ENCODE data around the gene PPM1N.

PPM1N gene

DNA sequence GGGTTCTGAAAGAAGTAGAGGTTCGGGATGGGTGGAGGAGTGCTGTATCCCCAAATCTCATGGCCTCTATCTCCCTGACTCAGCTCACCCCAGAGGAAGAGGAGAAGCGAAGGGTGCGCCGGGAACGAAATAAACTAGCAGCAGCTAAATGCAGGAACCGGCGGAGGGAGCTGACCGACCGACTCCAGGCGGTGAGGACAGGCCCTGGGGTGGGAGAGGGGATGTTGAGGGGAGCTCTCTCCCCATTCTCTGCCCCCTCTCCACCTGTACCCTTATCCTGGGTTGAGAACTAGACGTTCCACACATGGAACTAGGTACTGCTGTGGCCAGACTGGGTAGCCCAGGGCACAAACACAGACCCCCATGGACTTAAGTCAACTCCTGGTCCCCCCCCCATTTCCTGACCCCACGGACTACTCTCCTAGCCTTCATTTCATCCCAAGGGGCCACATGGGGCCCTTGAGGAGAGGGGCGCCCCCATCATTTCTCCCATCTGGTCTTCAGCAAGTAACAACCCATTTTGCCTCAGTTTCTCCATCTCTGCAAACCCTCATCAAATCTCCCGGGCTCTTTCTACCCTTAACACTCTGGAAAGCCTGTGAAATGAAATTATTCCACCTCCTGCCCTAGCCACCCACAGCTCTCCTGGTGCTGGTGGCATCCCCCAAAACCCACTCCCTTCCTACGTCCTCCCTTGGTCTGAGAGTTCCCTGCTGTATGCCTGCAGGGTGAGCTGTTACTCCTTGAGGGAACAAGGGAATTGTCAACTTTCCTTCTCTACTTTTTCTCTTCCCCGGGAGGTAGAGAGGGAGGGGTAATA lies 26.9 kb upstream of the PPM1N start:
- no peak for DNase-seq

DNA sequence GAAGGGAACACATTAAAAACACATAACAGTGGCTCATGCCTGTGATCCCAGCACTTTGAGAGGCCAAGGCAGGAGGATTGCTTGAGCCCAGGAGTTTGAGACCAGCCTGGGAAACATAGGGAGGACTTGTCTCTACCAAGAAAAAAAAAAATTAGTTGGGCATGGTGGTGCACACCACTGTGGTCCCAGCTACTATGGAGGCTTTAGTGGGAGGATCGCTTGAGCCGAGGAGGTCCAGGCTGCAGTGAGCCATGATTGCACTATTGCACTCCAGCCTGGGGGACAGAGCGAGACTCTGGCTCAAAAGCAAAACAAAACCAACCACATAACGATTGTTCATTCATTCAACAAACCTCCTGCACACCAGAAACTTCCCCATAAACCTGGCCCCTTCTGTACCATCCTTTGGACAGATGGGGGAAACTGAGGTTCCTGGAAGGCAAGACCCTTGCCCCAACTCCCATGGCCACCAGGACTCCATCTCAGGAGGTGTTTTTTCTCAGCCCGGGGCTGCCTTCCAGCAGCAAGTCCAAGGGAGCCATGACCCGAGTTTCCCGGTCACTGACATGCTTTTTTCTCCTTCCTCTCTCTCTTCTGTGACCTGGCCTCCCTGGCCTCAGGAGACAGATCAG lies 26.2 kb upstream of the PPM1N start:
- DNase-seq, result no peak

DNA sequence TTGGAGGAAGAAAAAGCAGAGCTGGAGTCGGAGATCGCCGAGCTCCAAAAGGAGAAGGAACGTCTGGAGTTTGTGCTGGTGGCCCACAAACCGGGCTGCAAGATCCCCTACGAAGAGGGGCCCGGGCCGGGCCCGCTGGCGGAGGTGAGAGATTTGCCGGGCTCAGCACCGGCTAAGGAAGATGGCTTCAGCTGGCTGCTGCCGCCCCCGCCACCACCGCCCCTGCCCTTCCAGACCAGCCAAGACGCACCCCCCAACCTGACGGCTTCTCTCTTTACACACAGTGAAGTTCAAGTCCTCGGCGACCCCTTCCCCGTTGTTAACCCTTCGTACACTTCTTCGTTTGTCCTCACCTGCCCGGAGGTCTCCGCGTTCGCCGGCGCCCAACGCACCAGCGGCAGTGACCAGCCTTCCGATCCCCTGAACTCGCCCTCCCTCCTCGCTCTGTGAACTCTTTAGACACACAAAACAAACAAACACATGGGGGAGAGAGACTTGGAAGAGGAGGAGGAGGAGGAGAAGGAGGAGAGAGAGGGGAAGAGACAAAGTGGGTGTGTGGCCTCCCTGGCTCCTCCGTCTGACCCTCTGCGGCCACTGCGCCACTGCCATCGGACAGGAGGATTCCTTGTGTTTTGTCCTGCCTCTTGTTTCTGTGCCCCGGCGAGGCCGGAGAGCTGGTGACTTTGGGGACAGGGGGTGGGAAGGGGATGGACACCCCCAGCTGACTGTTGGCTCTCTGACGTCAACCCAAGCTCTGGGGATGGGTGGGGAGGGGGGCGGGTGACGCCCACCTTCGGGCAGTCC lies 25.5 kb upstream of the PPM1N start:
- DNase-seq, result peak; percentile 42

DNA sequence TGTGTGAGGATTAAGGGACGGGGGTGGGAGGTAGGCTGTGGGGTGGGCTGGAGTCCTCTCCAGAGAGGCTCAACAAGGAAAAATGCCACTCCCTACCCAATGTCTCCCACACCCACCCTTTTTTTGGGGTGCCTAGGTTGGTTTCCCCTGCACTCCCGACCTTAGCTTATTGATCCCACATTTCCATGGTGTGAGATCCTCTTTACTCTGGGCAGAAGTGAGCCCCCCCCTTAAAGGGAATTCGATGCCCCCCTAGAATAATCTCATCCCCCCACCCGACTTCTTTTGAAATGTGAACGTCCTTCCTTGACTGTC lies 24.9 kb upstream of the PPM1N start:
- no peak for DNase-seq

DNA sequence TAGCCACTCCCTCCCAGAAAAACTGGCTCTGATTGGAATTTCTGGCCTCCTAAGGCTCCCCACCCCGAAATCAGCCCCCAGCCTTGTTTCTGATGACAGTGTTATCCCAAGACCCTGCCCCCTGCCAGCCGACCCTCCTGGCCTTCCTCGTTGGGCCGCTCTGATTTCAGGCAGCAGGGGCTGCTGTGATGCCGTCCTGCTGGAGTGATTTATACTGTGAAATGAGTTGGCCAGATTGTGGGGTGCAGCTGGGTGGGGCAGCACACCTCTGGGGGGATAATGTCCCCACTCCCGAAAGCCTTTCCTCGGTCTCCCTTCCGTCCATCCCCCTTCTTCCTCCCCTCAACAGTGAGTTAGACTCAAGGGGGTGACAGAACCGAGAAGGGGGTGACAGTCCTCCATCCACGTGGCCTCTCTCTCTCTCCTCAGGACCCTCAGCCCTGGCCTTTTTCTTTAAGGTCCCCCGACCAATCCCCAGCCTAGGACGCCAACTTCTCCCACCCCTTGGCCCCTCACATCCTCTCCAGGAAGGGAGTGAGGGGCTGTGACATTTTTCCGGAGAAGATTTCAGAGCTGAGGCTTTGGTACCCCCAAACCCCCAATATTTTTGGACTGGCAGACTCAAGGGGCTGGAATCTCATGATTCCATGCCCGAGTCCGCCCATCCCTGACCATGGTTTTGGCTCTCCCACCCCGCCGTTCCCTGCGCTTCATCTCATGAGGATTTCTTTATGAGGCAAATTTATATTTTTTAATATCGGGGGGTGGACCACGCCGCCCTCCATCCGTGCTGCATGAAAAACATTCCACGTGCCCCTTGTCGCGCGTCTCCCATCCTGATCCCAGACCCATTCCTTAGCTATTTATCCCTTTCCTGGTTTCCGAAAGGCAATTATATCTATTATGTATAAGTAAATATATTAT lies 24.3 kb upstream of the PPM1N start:
- DNase-seq, result no peak

DNA sequence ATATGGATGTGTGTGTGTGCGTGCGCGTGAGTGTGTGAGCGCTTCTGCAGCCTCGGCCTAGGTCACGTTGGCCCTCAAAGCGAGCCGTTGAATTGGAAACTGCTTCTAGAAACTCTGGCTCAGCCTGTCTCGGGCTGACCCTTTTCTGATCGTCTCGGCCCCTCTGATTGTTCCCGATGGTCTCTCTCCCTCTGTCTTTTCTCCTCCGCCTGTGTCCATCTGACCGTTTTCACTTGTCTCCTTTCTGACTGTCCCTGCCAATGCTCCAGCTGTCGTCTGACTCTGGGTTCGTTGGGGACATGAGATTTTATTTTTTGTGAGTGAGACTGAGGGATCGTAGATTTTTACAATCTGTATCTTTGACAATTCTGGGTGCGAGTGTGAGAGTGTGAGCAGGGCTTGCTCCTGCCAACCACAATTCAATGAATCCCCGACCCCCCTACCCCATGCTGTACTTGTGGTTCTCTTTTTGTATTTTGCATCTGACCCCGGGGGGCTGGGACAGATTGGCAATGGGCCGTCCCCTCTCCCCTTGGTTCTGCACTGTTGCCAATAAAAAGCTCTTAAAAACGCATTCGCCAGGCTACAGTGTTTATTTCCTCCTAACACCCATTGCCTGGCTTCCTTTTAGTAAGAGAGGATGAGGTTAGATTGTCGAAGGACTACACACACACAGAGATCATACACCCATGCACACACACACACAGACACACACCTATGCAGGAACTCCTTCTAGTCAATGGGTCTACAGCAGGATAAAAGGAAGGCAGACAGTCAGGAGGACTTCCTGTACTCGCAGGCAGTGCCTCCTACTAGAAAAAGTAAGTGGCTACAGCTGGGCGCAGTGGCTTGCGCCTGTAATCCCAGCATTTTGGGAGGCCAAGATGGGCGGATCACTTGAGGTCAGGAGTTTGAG lies 23.4 kb upstream of the PPM1N start:
- DNase-seq, result no peak

DNA sequence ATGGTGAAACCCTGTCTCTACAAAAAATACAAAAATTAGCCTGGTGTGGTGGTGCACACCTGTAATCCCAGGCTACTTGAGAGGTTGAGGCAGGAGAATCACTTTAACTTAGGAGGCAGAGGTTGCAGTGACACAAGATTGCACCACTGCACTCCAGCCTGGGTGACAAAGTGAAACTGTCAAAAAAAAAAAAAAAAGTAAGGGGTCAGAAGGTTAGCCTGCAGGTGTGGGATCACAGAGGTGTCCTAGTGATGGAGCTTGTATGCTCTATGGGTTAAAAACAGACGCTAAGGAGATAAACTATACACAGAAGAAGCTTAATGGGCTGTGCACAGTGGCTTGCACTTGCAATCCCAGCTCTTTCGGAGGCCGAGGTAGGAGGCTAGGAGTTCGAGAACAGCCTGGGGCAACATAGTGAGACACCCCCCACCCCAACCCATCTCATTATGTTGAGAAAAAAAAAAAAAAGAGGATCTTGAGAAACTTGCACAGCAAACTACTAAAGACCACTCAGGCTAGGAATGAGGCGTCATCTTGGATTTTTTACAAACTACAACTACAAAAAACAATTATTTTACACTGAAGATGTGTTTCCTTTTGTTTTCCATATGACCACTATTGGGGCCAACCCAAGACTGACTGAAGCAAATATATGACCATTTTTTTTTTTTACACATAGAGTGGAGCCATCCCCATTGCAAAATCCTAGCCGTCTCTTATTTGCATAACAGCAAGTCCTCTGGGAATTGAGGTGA lies 22.5 kb upstream of the PPM1N start:
- DNase-seq, result no peak

DNA sequence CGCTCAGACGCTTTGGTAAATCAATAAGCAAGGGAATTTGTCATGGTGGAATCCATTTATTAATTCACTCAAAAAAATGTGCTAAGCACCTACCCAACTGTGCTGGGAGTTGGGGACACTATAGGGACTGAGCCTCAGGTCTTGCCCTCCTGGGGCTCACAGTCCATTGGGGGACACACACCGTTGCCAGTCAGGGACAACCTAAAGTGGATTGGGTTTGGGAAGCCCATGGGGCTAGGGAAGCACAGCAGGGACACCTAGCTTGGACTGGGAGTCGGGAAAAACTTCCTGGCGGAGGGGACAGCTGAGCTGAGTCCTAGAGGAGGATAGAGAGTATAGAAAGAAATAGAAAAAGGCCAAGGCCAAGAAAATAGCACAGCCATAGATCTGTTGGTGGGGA lies 21.9 kb upstream of the PPM1N start:
- no peak for DNase-seq

DNA sequence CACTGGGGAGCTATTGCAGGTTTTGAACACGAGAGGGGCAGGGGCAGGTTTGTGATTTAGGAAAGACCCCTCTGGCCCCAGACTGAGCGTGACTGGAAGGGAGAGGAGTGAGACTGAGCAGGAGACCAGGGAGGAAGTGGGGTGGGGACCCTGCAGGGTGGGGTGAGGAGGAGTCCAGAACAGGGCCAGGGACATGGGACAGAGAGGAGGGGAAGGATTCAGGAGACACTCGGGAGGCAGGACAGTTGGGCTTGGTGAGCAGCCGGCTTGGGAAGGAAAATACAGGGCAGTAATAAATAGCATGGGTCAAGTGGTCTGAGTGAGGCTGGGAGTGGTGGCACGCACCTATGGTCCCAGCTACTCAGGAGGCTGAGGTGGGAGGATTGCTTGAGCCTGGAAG lies 21.1 kb upstream of the PPM1N start:
- DNase-seq, result no peak

DNA sequence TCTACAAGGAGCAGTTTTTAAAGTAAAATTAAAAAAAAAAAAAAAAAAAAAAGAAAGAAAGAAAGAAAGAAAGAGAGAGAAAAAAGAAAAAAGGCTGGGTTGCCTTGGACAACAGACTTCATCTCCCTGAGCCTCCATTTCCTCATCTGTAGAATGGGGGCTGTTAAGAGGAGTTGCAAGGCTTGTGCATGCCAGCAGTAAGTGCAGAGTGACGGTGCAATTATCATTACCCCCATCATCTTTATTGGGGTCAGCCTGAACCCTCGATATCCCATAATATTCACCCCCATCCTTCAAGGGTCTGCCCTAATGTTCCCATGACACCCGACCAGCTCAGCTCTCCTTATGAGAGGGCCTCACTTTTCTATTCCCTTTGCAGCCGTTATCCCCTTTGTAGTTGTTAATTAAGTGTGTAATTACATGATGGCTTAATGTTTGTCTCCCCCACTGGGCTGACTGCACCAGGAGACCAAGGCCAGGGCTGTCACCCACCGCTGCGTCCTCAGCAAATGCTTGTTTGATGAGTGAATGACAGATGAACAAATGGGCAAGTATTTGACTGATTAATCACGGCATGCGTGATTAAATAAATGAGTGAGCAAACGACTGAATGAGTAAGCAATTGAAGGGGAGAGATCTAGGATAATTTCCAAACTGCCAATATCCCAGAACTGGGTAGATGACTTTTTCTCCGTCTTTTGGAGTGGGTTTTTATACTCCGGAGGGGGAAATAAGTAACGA lies 20.4 kb upstream of the PPM1N start:
- no peak for DNase-seq

DNA sequence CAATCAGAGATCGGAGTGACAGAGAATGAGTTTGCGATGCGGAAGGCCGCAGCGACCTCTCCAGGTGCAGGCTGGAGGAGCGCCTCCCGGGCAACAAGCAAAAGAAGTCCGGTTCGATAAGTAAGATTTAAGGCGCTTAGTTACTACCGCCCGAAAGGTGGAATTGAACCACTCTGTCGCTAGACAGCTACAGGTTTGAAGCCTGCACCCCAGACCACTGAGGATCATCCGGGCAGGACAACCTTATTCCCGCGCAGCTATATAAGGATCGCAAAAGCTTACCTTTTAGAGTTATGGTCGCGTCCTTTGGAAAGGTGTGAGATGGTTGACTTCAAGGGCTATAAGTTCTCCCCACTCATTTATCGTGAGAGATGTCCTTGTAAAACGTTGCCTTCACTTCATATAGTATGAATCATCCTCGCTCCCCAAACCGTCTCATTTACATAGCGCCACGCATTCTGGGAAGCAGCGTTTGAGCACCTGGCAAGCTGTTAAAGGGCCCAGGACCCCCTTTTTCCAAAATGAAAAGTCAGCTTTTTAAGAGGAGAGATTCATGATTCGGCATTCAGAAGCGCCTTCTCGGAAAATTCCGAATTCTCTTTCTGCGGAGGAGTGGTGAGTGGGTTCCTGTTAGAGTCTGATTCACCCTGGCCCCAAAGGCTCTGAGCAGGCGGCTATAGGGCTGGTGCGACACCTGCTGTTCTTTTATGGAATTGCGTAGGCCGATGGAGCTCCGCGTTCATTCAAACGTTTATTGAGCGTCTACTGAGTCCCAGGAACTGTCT lies 19.6 kb upstream of the PPM1N start:
- DNase-seq, result peak; percentile 86

DNA sequence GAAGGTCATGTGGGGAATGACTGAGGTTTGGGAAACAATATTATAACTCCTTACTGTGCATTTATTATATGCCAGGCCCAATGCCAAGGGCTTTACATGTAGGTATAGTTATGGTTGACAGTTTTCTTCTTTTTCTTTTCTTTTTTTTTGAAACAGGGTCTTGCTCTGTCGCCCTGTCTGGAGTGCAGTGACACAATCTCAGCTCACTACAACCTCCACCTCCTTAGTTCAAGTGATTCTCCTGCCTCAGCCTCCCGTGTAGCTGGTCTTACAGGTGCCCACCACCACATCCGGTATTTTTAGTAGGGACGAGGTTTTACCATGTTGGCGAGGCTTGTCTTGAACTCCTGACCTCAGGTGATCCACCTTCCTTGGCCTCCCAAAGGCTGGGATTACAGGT lies 15.2 kb upstream of the PPM1N start:
- DNase-seq, result no peak

DNA sequence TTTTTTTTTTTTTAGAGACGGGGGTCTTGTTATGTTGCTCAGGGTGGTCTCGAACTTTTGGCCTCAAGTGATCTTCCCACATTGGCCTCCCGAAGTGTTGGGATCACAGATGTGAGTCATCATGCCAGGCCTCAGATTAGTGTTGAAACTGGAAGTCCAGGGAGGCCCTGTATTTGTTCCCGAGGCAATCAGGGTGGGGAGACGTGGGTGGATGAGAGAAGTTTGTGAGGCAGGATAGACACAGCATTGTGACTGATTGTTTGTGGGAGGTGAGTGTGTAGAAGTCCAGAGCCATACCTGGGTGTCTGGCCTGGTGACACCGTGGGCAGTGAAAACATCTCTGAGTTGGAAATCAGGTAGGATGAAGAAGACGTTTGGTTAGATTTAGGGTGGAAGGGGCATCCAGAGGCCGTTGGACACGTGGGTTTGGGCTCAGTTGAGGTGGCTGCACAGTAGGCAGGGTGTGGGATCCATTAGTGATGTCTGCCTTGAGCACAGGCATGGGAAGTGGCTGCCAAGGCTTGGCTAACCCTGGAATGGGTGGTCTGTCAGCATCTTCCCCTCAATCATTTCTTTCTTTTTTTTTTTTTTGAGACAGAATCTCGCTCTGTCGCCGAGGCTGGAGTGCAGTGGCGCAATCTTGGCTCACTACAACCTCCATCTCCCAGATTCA lies 13.8 kb upstream of the PPM1N start:
- DNase-seq, result no peak

DNA sequence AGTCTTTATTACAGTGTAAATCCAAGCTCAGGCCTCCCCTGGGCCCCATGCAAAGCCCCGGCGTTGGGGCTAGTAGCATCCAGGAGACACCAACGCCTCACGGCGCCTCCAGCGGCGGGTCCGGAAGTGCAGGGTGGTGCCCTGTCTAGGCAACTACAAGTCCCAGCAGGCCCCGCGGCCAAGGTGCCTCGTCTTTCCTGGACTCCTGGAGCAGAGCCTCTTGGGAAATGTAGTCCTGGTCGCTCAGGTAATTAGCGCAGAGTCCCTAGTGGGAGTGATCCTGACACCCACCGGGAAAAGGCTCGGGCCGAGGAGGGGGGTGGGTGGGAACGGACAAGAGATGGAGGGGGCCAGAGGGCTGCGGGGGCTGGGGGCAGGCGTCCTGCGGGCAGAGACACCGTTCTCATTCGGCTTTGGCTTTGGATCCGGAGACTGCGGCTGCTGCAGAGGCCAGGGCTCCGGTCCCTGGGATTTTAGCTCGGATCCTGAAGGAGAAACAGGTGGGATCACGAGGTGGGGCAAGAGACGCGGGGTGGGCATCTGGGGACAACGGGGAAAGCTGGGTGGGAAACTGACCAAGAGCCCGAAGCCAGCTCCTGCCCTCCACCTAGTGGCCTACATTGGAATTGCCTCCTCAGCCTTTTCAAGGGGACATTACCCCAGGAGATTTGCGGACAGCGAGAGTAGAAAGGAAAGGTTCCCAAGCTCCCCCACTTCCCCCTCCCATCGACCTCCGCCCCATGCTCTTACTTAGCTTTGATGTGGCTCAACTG lies 12.8 kb upstream of the PPM1N start:
- DNase-seq, result peak; percentile 95

DNA sequence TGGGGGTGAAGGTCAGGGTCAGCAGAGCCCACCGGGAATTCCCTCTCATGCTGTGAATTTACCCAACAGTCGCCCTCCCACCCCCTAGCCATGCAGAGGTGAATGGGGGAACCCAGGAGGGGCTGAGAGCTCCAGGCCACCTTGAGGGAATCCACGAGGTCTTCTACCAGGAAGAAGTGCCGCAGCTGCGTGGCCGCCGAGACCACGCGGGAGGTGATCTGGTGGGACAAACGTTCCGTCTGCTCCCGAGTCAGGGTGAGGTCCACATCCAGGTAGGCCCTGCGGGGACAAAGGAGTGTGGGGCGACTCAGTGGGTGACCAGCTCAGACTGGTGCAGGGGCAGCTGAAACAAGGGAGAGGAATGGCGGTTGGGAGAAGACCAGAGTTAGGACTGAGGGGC lies 9.5 kb upstream of the PPM1N start:
- no peak for DNase-seq

DNA sequence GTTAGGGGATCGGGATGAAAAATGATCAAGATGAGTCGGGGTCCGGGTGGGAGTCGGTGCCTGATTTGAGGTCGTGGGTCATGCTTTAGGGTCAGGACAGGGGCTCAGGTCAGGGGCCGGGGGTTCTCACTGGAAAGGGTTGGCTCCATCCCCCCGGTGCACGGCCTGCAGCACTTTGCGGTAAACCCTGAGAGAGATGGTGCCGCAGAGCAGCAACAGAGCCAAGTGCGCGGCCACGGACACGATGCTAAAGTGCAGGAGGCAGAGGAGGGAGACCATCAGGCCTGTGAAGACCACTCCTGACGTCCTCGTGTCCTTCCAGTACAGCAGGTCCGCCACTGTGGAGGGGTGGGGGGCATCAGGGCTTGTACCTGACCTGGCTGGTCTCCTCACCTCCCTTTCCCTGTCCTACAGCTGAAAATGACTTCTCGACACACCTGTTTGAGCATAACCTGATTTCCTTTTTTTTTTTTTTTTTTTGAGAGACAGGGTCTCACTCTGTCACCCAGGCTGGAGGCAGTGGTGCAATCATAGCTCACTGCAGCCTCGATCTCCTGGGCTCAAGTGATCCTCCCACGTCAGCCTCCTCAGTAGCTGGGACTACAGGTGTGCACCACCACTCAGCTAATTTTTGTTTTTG lies 8.9 kb upstream of the PPM1N start:
- no peak for DNase-seq

DNA sequence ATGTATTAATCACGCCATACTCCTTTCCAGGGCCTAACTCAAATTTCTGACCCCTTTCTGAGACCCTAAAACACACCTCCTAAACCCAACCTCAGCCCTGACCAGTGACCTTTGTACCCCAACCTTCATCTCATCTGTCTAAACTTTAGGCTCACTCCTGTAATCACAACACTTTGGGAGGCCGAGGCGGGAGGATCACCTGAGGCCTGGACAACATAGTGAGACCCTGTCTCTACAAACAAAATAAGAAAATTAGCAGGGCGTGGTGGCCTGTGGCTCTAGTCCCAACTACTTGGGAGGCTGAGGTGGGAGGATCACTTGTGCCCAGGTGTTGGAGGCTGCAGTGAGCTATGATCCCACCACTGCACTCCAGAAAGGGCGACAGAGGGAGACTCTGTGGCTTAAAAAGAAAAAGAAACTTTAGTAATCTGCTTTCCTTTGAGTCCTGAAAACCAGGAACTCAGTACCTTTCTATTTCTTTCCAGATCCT lies 6.1 kb upstream of the PPM1N start:
- DNase-seq, result no peak
